Activated CD4-positive, alpha-beta memory T cell treated with anti-CD3 and anti-CD28 coated beads, Interleukin-2, amount 10 ng/mL, durations not matched to agents 7 days and 5 days (primary cell): ENCODE measurements around the gene SETD1A. TPM values are rescaled to one million over a fixed set of nuclear protein-coding genes. Genes with fewer than 3 reads are reported as not detected.
"Not testable (repeated sequence)": the region's sequence is repeated elsewhere in the genome, so short reads cannot be mapped to it uniquely, and the experiment has no call there.

ENCODE experiments used
- CTCF ChIA-PET: fragments of 350-600 bp; sonication (Branson Sonifier 250); formaldehyde crosslinking; loops from one replicate; lab custom pipeline; 2021; ENCODE audit warnings: antibody characterized with exemption, inconsistent platforms; lab: Charles Lee
- POLR2A ChIA-PET: fragments of 350-600 bp; sonication (Branson Sonifier 250); formaldehyde crosslinking; loops from one replicate; lab custom pipeline; 2021; ENCODE audit warnings: antibody characterized with exemption; lab: Charles Lee
- DNase-seq: peaks from one replicate; pipeline ENCODE4 v3.0.0-alpha.2; 2020
- H3K27ac Mint-ChIP-seq: one replicate; pipeline ENCODE4 v1.8.0; 2021; ENCODE audit warnings: mild to moderate bottlenecking, mixed read lengths
- H3K27me3 Mint-ChIP-seq: one replicate; pipeline ENCODE4 v1.8.0; 2021; ENCODE audit warnings: mixed read lengths
- H3K36me3 Mint-ChIP-seq: one replicate; pipeline ENCODE4 v1.8.0; 2021; ENCODE audit warnings: low read depth, mixed read lengths
- H3K4me1 Mint-ChIP-seq: one replicate; pipeline ENCODE4 v1.8.0; 2021; ENCODE audit warnings: mixed read lengths
- H3K4me3 Mint-ChIP-seq: one replicate; pipeline ENCODE4 v1.8.0; 2021; ENCODE audit warnings: mild to moderate bottlenecking, mixed read lengths
- H3K9me3 Mint-ChIP-seq: one replicate; pipeline ENCODE4 v1.8.0; 2021; ENCODE audit warnings: mixed read lengths
- total RNA-seq, 2 experiments: library from RNA; stranded (reverse); gene quantifications; one replicate each; pipeline ENCODE4 v1.2.3, GENCODE V29; 2021

SETD1A gene
- total RNA-seq, 2 experiments from 2014 or later = 18.8 to 20.3 TPM

DNA sequence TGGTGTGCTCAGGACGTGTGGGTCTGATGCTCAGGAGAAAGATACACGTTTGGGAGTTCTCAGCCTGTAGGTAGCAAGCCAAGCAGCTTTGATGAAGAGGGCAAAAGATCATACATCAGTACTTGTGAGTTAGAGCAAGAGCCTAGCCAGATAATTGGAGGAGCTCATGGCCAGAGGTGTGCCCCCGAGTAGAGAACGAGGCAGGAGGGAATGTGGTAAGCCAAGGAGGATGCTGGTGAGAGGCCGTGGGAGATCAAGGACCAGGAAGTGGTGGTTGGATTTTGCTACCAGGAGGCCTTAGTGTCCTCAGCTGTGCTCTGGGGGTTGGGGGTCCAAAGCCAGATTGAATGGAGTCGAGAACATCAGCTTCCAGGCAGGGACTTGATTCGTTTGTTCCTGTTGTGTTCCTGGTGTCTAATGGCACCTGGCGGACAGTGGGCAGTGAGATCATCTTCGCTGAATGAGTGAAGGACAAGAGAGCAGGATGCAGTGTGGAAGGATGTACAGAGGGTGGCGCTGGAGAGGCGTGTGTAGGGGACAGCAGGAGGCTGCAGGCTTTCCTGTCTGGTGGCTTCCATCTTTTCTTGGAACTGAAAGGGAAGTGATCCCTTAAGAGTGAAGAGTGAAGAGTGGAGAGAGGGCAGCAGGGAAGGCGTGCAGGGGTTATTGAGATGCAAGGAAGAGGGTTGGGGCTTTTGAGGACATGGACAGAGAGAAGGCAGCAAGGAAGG is 22.6 kb upstream of the SETD1A start:
- H3K27me3 Mint-ChIP-seq = no peaks in the 10 kb centered on the region
- peaks cover 25% of the 10 kb centered on the region for H3K4me1 Mint-ChIP-seq
- DNase-seq = peak; percentile 57
- ChIA-PET CTCF (interaction anchor here (0.7 to 2.3 kb wide), 8 partner anchors 9 to 451 kb away, joined by 3 to 16 read pairs (median 5); partner anchors contain the start of gene ORAI3), POLR2A (interaction anchor here (1.0 kb wide), 2 partner anchors 10 to 22 kb away, joined by 3 read pairs; partner anchors contain the start of gene SETD1A)
- peaks cover 18% of the 10 kb centered on the region for H3K36me3 Mint-ChIP-seq
- peak overlapping the region; percentile 60 for H3K27ac Mint-ChIP-seq
- no peaks in the 10 kb centered on the region for H3K9me3 Mint-ChIP-seq
- no peak overlapping the region for H3K4me3 Mint-ChIP-seq

DNA sequence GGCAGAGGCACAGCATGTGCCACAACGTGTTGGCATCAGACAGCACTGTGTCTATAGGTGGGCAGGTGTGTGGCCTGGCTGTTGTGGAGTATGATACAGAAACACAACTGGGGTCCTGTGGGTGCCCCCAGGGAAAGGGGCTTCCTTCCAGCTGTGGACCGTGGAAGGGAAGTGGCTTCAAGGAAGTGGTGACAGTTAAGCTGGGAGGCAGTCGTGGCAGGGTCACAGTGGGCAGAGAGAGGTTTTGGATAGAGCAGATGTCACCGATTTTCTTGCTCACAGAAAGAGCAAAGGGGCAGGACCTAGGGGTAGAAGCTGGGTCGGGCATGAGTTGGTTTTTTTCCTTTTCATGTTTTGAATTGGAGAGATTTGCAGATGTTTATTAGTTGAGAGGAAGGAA is 19.9 kb upstream of the SETD1A start:
- no peak for DNase-seq
- Mint-ChIP-seq H3K36me3 (peaks cover 16% of the 10 kb centered on the region), H3K27me3 (no peaks in the 10 kb centered on the region), H3K4me3 (no peak overlapping the region), H3K9me3 (no peaks in the 10 kb centered on the region), H3K4me1 (peaks cover 44% of the 10 kb centered on the region), H3K27ac (peak overlapping the region; percentile 72)
- POLR2A ChIA-PET = no interaction called here
- CTCF ChIA-PET = interaction anchor here (1.2 to 1.9 kb wide), 2 partner anchors 13 to 93 kb away, joined by 3 to 9 read pairs; no protein-coding TSS in a partner anchor

DNA sequence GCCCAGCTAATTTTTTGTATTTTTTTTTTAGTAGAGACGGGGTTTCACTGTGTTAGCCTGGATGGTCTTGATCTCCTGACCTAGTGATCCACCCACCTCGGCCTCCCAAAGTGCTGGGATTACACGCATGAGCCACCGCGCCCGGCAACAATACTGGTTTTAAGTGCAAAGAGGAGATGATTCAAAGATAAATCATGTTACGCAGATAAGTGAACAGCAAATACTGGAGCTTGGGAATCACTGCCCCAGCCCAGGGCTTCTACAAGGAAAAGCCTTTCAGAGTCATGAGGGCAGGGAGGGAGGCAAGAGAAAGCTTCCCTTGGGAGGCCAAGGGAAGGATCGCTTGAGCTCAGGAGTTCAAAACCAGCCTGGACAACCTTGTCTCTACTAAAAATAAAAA is 18.0 kb upstream of the SETD1A start:
- H3K27ac Mint-ChIP-seq, H3K27me3 Mint-ChIP-seq, H3K4me3 Mint-ChIP-seq, DNase-seq, POLR2A ChIA-PET, H3K9me3 Mint-ChIP-seq: not testable (repeated sequence)
- CTCF ChIA-PET = interaction anchor here (0.9 to 4.5 kb wide), 6 partner anchors 11 to 125 kb away, joined by 3 to 94 read pairs (median 26); no protein-coding TSS in a partner anchor
- H3K36me3 Mint-ChIP-seq = peaks cover 26% of the 10 kb centered on the region
- peaks cover 48% of the 10 kb centered on the region for H3K4me1 Mint-ChIP-seq

DNA sequence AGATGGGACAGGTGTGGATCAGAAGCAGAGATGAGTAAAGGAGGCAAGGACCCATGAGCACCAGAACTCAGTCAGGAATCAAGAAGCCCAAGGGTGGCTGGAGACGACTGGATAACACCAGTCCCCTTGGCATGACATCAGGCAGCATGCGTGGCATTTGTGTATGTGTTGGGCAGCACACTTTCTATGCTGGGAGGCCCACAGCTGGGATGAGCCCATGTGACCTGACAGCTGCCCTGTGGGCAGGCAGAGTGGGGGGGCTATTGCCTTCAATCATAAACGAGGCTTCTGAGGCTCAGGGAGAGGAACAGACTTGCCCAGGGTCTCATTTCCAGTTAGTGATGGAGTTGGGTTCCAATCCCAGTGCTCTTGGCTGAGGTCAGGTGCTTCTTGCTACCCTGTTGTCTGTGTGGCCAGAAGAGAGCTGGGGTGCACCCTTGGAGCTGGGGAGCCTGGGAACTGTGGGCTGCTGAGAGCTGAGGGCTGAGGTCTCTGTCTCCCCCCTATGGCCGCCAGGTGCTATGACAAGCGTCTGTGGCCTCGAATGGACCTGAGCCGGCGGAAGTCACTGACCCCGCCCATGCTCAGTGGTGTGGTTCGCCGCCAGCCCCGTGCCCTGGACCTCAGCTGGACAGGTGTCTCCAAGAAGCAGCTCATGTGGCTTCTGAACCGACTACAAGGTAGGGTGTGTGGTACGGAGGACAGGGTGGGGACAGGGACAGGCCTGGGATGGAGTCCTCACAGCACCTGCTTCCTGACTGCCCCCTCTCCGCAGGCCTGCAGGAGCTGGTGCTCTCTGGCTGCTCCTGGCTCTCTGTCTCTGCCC is 15.7 kb upstream of the SETD1A start:
- H3K27me3 Mint-ChIP-seq = no peaks in the 10 kb centered on the region
- POLR2A ChIA-PET = interaction anchor here (1.2 to 2.9 kb wide), 5 partner anchors 8 to 238 kb away, joined by 3 to 18 read pairs (median 6); partner anchors contain the start of genes FUS, ORAI3 and SETD1A
- peak; percentile 81 for DNase-seq
- H3K36me3 Mint-ChIP-seq = peaks cover 29% of the 10 kb centered on the region
- CTCF ChIA-PET = interaction anchor here (0.6 to 4.5 kb wide), 24 partner anchors 9 to 290 kb away, joined by 3 to 94 read pairs (median 4); partner anchors contain the start of genes KAT8 and PHKG2
- H3K27ac Mint-ChIP-seq = peak overlapping the region; percentile 68
- H3K4me3 Mint-ChIP-seq = peak overlapping the region; percentile 64
- H3K9me3 Mint-ChIP-seq = no peaks in the 10 kb centered on the region
- peaks cover 38% of the 10 kb centered on the region for H3K4me1 Mint-ChIP-seq

DNA sequence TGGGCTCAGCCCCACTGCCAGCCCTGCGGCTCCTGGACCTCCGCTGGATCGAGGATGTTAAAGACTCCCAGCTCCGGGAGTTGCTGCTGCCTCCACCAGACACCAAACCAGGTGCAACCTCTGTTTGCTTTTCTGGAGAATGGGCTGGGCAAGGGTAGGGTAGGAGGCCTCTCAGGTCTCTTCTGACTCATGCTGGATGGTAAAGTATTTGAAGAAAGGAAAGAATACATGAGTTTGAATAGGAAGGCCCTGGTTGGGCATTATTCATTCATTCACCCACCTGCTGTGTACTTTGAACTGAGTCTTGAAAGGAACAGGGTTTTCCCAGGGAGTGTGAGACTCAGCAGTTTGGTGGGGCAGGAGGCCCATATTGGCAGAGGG is 15.1 kb upstream of the SETD1A start:
- H3K36me3 Mint-ChIP-seq = peaks cover 29% of the 10 kb centered on the region
- CTCF ChIA-PET = interaction anchor here (0.6 to 4.5 kb wide), 21 partner anchors 7 to 291 kb away, joined by 3 to 94 read pairs (median 5); partner anchors contain the start of genes KAT8 and PHKG2
- H3K27me3 Mint-ChIP-seq = no peaks in the 10 kb centered on the region
- peak overlapping the region; percentile 64 for H3K4me3 Mint-ChIP-seq
- peak overlapping the region; percentile 68 for H3K27ac Mint-ChIP-seq
- H3K4me1 Mint-ChIP-seq = peaks cover 33% of the 10 kb centered on the region
- POLR2A ChIA-PET = interaction anchor here (1.2 to 2.9 kb wide), 4 partner anchors 7 to 238 kb away, joined by 5 to 18 read pairs (median 6); partner anchors contain the start of genes FUS, ORAI3 and SETD1A
- H3K9me3 Mint-ChIP-seq = no peaks in the 10 kb centered on the region
- DNase-seq = no peak

DNA sequence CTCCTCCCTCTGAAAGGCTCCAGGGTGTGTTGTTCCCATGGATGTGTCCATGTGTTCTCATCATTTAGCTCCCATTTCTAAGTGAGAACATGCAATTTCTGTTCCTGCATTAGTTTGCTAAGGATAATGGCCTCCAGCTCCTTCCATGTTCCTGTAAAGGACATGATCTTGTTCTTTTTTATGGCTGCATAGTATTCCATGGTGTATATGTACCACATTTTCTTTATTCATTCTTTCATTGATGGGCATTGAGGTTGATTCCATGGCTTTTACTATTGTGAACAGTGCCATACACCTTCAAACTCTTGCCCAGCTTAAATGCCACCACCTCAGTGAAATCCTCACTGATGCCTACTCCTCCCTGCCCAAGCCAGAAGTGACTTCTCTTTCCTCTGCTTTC is 13.2 kb upstream of the SETD1A start:
- POLR2A ChIA-PET = no interaction called here

DNA sequence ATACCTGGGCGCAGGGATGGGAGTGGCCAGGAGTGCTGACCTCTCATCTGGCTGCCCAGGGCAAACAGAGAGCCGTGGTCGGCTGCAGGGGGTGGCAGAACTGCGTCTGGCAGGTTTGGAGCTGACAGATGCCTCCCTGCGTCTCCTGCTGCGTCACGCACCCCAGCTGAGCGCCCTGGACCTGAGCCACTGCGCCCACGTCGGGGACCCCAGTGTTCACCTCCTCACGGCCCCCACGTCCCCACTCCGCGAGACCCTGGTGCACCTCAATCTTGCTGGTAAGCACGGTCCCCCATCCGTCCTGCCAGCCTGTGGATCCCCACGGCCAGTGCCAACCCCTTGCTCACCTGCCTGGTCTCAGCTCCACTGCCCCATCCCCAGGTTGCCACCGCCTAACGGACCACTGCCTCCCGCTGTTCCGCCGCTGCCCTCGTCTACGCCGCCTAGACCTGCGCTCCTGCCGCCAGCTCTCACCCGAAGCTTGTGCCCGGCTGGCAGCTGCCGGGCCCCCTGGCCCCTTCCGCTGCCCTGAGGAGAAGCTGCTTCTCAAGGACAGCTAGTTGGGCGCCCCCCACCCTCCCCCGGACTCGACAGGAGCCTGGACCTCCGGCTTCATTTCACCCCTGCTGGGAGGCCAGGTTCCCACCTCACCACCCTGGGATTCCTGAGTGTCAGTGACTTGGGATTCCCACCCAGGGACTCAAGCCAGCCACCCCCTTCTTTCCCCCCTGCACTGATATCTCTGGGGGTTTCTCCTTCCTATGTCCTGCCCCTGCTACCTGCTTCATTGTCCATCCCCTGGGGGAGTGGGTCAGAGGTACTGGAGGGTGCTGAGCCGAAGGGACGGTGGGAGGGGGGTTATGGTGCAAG is 10.6 kb upstream of the SETD1A start:
- Mint-ChIP-seq H3K27me3 (no peaks in the 10 kb centered on the region), H3K27ac (no peak overlapping the region), H3K9me3 (no peaks in the 10 kb centered on the region), H3K4me1 (peaks cover 38% of the 10 kb centered on the region), H3K4me3 (peak overlapping the region; percentile 30), H3K36me3 (peaks cover 32% of the 10 kb centered on the region)
- POLR2A ChIA-PET = no interaction called here
- CTCF ChIA-PET = no interaction called here
- DNase-seq = no peak

More for the DNA sequence above, 13.2 kb upstream of the SETD1A start:
- no peak overlapping the region for H3K4me3 Mint-ChIP-seq
- no peaks in the 10 kb centered on the region for H3K9me3 Mint-ChIP-seq
- H3K27ac Mint-ChIP-seq = no peak overlapping the region
- CTCF ChIA-PET = interaction anchor here (0.8 to 2.7 kb wide), 5 partner anchors 9 to 99 kb away, joined by 3 to 16 read pairs (median 4); no protein-coding TSS in a partner anchor
- peaks cover 25% of the 10 kb centered on the region for H3K36me3 Mint-ChIP-seq
- H3K4me1 Mint-ChIP-seq = peaks cover 30% of the 10 kb centered on the region
- no peak for DNase-seq
- no peaks in the 10 kb centered on the region for H3K27me3 Mint-ChIP-seq

DNA sequence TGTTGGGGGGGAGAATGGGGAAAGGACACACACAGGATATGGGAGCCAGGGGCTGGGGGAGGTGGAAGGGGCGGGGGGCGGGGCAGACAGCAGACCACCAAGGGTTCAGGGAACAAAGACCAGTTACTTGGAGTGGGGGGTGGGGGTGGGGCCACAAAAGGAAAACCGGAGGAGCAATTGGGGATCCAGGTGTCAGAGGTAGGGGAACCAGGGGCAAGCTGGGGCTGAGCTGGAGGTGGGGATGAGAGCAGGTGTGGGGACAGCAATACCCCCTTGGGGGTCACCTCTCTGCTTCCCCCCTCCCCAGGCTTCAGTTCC is 10.1 kb upstream of the SETD1A start:
- POLR2A ChIA-PET = interaction anchor here (0.9 kb wide), 1 partner anchor 195 kb away, joined by 3 read pairs; no protein-coding TSS in a partner anchor
- H3K27me3 Mint-ChIP-seq = no peaks in the 10 kb centered on the region
- no peak overlapping the region for H3K27ac Mint-ChIP-seq
- peaks cover 30% of the 10 kb centered on the region for H3K36me3 Mint-ChIP-seq
- no peaks in the 10 kb centered on the region for H3K9me3 Mint-ChIP-seq
- CTCF ChIA-PET = no interaction called here
- DNase-seq = no peak
- H3K4me3 Mint-ChIP-seq = no peak overlapping the region
- H3K4me1 Mint-ChIP-seq = peaks cover 32% of the 10 kb centered on the region

DNA sequence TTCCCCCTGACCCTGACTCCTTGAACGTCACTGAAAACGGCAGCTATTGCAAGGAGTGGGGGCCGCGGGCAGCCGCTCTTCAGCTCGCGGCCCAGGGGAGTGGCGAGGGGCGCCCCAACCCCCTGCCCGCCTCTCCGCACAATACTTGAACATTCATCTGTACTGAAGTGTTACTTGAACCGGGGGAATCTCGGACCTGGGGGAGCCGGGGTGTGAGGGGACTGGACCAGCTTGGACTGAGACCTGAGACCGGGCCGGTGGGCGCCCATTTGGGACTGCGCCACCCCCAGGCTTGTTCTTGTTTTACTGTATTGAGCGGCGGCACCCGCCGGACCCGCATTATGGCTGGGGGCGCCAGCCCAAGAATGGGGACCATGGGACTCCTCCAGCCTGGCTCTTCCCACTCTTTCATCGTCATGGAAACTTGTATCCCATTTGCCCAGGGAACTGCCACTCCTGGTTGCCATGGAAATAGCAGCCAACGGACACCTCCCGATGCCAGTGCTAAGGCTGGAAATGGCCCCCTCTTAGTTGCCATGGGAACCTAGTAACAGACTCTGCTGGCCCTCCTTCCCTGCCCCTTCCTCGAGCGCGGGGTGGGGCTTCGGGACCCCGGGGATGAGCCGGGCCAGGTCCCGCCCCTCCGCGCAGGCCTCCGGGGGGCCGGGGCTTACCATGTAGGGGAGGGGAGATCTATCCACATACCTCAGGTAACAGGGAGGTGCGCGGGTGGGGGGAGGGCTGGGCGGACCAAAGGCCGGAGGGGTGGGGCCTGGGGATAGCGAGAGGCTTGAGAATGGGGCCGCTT is 9.5 kb upstream of the SETD1A start:
- ChIA-PET POLR2A (interaction anchor here (0.9 kb wide), 1 partner anchor 194 kb away, joined by 3 read pairs; no protein-coding TSS in a partner anchor), CTCF (no interaction called here)
- Mint-ChIP-seq H3K36me3 (peaks cover 25% of the 10 kb centered on the region), H3K27me3 (no peaks in the 10 kb centered on the region), H3K4me3 (no peak overlapping the region), H3K9me3 (no peaks in the 10 kb centered on the region), H3K4me1 (peaks cover 27% of the 10 kb centered on the region), H3K27ac (no peak overlapping the region)
- DNase-seq = no peak

DNA sequence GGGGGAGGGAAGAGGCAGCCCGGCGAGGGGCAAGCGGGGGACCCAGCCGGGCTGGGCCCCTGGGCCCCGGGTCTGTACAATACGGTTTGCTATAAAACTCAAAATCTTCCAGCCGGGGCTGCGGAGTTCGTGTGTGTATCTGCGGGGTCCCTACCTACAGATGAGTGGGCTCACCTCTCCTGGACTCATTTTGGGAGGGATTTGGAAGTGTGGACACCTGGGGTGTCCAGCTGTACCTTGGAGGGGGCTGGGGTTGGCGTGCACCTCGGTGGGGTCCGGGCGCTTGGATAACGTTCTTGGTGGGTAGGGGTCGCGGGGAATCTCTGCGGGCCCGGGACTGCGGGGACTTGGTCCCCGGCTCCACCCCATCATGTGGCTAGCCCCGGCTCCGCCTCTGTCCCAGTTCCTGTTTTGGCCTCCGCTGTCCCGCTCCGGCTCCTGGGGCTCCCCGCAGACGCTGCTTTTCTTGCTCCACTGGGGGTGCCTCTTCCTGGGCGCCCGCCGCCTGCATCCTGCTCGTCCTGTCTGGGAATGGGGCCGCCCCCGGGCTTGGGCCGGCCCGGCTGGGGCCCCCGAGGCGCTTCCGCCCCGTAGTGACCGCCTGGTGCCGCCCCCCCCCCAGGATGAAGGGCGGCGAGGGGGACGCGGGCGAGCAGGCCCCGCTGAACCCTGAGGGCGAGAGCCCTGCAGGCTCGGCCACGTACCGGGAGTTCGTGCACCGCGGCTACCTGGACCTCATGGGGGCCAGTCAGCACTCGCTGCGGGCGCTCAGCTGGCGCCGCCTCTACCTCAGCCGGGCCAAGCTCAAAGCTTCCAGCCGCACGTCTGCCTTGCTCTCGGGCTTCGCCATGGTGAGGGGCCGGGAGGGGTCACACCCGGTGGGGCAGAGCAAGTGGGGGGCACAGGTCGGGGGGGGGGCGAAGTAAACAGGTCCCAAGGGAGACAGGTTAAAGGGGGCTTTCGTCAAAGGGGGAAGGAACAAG is 8.6 kb upstream of the SETD1A start, which contains the start of gene ORAI3:
Gene ORAI3, plus strand, starts transcription at position 402 of the 983 bp plus-strand sequence. Its CDS starts 222 bp downstream, at position 624.
- Mint-ChIP-seq H3K4me1 (peaks cover 31% of the 10 kb centered on the region), H3K9me3 (no peaks in the 10 kb centered on the region), H3K4me3 (peak within 1 kb of the TSS; percentile 83), H3K36me3 (peaks cover 27% of the 10 kb centered on the region), H3K27ac (peak within 1 kb of the TSS; percentile 77), H3K27me3 (no peaks in the 10 kb centered on the region)
- peak; percentile 62 for DNase-seq
- ChIA-PET POLR2A (interaction anchor here (0.6 to 2.4 kb wide), 9 partner anchors 8 to 231 kb away, joined by 3 to 18 read pairs (median 5); partner anchors contain the start of genes FUS, SETD1A, ZNF646 and ZNF668), CTCF (interaction anchor here (0.7 to 3.5 kb wide), 9 partner anchors 8 to 920 kb away, joined by 3 to 32 read pairs (median 5); no protein-coding TSS in a partner anchor)
